Measurements from ENCODE around the gene AHI1. TPM values are rescaled to one million over a fixed set of nuclear protein-coding genes. Genes with fewer than 3 reads are reported as not detected.
"Not testable (repeated sequence)": the region's sequence is repeated elsewhere in the genome, so short reads cannot be mapped to it uniquely, and the experiment has no call there.

AHI1 gene
- total RNA-seq, 1 experiment from 2014 or later: 11.3 TPM

DNA sequence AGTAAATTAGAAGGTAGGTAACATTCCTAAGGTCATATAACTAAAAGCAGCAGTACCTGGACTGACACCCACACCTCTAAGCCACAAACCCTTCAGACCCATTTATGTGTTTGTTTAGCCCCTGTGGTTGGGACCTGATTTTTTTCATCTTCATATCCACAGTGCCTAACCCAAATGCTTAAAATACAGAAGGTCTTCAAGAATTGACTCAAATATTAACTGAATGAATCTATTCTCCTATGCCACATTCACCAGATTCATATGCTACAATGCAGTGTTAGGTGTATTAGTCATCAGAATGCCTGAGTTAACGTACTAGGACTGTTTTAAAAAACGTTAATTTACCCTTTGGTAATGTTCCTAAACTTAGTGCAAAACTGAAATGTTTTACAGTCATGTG, 124.8 kb downstream of the AHI1 start:
- TF ChIP-seq, protein P1, sequence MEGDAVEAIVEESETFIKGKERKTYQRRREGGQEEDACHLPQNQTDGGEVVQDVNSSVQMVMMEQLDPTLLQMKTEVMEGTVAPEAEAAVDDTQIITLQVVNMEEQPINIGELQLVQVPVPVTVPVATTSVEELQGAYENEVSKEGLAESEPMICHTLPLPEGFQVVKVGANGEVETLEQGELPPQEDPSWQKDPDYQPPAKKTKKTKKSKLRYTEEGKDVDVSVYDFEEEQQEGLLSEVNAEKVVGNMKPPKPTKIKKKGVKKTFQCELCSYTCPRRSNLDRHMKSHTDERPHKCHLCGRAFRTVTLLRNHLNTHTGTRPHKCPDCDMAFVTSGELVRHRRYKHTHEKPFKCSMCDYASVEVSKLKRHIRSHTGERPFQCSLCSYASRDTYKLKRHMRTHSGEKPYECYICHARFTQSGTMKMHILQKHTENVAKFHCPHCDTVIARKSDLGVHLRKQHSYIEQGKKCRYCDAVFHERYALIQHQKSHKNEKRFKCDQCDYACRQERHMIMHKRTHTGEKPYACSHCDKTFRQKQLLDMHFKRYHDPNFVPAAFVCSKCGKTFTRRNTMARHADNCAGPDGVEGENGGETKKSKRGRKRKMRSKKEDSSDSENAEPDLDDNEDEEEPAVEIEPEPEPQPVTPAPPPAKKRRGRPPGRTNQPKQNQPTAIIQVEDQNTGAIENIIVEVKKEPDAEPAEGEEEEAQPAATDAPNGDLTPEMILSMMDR (IDR thresholded peaks at IDR 0.05; ENCODE audit: insufficient read depth in 1 of 2, low read depth in 1 of 2, low read length in 1 of 2, severe bottlenecking in 1 of 2, unreplicated experiment in 1 of 2): no peak
- Mint-ChIP-seq H3K36me3 (ENCODE audit: insufficient read depth, unreplicated experiment) (peaks cover 6% of the 10 kb centered on the region), H3K27ac (ENCODE audit: unreplicated experiment) (no peak overlapping the region), H3K27me3 (ENCODE audit: insufficient read depth, unreplicated experiment) (no peaks in the 10 kb centered on the region), H3K4me1 (ENCODE audit: low read depth, unreplicated experiment) (peaks cover 13% of the 10 kb centered on the region), H3K4me3 (ENCODE audit: unreplicated experiment) (no peak overlapping the region), H3K9me3 (ENCODE audit: unreplicated experiment) (peaks cover 15% of the 10 kb centered on the region)
- Histone ChIP-seq H3K4me1 (peaks cover 4% of the 10 kb centered on the region; the same call in 1 of the 2 replicates), H3K36me3 (ENCODE audit: control insufficient read depth, insufficient read depth, low read length) (no peaks in the 10 kb centered on the region), H3K4me3 (ENCODE audit: low read depth, low read length) (no peak overlapping the region), H3K9me3 (no peaks in the 10 kb centered on the region), H3K27me3 (replicated peaks; ENCODE audit: control insufficient read depth, insufficient read depth, low read length) (no peaks in the 10 kb centered on the region)
- ChIA-PET CTCF (no interaction called here), POLR2A (no interaction called here)
- no peak for DNase-seq
- no TSS peak for BruUV-seq (replicated peaks)
- intact Hi-C loops (cut with micrococcal nuclease; ENCODE audit: unreplicated experiment): no loop called here

DNA sequence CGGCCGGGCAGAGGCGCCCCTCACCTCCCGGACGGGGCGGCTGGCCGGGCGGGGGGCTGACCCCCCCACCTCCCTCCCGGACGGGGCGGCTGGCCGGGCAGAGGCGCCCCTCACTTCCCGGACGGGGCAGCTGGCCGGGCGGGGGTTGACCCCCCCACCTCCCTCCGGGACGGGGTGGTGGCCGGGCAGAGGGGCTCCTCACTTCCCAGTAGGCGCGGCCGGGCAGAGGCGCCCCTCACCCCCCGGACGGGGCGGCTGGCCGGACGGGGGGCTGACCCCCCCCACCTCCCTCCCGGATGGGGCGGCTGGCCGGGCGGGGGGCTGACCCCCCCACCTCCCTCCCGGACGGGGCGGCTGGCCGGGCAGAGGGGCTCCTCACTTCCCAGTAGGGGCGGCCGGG, 133.9 kb downstream of the AHI1 start:
- H3K36me3 ChIP-seq (ENCODE audit: control insufficient read depth, insufficient read depth, low read length); H3K4me1 ChIP-seq; H3K4me3 ChIP-seq (ENCODE audit: low read depth, low read length); POLR2A ChIA-PET; BruUV-seq (replicated peaks); H3K27me3 ChIP-seq (replicated peaks; ENCODE audit: control insufficient read depth, insufficient read depth, low read length); H3K9me3 ChIP-seq; DNase-seq; intact Hi-C loops (cut with micrococcal nuclease; ENCODE audit: unreplicated experiment); CTCF ChIA-PET; H3K4me1 Mint-ChIP-seq (ENCODE audit: low read depth, unreplicated experiment); H3K27ac Mint-ChIP-seq (ENCODE audit: unreplicated experiment); H3K4me3 Mint-ChIP-seq (ENCODE audit: unreplicated experiment); H3K27me3 Mint-ChIP-seq (ENCODE audit: insufficient read depth, unreplicated experiment): not testable (repeated sequence)
- H3K9me3 Mint-ChIP-seq (ENCODE audit: unreplicated experiment): peaks cover 32% of the 10 kb centered on the region
- H3K36me3 Mint-ChIP-seq (ENCODE audit: insufficient read depth, unreplicated experiment): peaks cover 19% of the 10 kb centered on the region

DNA sequence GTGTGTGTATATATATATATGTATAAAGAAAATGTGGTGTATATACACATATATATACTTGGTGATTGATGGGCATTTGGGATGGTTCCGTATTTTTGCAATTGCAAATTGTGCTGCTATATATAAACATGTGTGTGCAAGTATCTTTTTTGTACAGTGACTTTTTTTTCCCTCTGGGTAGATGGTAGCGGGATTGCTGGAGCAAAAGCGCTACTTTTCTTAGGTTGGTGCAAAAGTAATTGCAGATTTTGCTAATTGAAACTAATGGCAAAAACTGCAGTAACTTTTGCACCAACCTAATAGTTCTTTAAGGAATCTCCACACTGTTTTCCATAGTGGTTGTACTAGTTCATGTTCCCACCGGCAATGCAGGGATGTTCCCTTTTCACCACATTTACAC, 135.4 kb downstream of the AHI1 start:
- DNase-seq: no peak
- H3K9me3 Mint-ChIP-seq (ENCODE audit: unreplicated experiment): peaks cover 22% of the 10 kb centered on the region
- Histone ChIP-seq H3K4me3 (ENCODE audit: low read depth, low read length) (no peak overlapping the region), H3K9me3 (0 out of 2 replicates have a peak, but pooled peaks cover 2% of the 10 kb centered on the region), H3K27me3 (replicated peaks; ENCODE audit: control insufficient read depth, insufficient read depth, low read length) (no peaks in the 10 kb centered on the region), H3K4me1 (0 out of 2 replicates have a peak, but pooled peaks cover 6% of the 10 kb centered on the region), H3K36me3 (ENCODE audit: control insufficient read depth, insufficient read depth, low read length) (no peaks in the 10 kb centered on the region)
- peaks cover 9% of the 10 kb centered on the region for H3K36me3 Mint-ChIP-seq (ENCODE audit: insufficient read depth, unreplicated experiment)
- H3K27ac Mint-ChIP-seq (ENCODE audit: unreplicated experiment): no peak overlapping the region
- H3K4me1 Mint-ChIP-seq (ENCODE audit: low read depth, unreplicated experiment): no peaks in the 10 kb centered on the region
- TF ChIP-seq, protein P1 (IDR thresholded peaks at IDR 0.05; ENCODE audit: insufficient read depth in 1 of 2, low read depth in 1 of 2, low read length in 1 of 2, severe bottlenecking in 1 of 2, unreplicated experiment in 1 of 2): no peak
- no peak overlapping the region for H3K4me3 Mint-ChIP-seq (ENCODE audit: unreplicated experiment)
- BruUV-seq (replicated peaks): no TSS peak
- CTCF ChIA-PET: no interaction called here
- intact Hi-C loops (cut with micrococcal nuclease; ENCODE audit: unreplicated experiment): no loop called here
- no peaks in the 10 kb centered on the region for H3K27me3 Mint-ChIP-seq (ENCODE audit: insufficient read depth, unreplicated experiment)
- POLR2A ChIA-PET: no interaction called here

DNA sequence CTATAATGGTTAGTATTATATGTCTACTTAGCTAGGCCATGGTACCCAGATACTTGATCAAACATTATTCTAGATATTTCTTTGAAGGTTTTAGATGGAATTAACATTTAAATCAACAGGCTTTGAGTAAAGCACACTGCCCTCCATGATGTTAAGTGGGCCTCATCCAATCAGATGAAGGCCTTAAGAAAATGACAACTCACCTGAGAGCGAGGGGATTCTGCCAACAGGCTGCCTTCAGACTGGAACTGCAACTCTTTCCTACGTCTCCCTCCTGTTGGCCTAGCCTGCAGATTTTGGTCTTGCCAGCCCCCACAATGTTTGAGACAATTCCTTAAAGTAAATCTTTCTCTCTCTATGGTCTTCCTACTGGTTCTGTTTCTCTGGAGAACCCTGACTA, 137.3 kb downstream of the AHI1 start:
- DNase-seq: no peak
- Mint-ChIP-seq H3K4me1 (ENCODE audit: low read depth, unreplicated experiment) (no peaks in the 10 kb centered on the region), H3K27ac (ENCODE audit: unreplicated experiment) (no peak overlapping the region), H3K36me3 (ENCODE audit: insufficient read depth, unreplicated experiment) (peaks cover 7% of the 10 kb centered on the region), H3K4me3 (ENCODE audit: unreplicated experiment) (no peak overlapping the region), H3K27me3 (ENCODE audit: insufficient read depth, unreplicated experiment) (no peaks in the 10 kb centered on the region), H3K9me3 (ENCODE audit: unreplicated experiment) (peaks cover 8% of the 10 kb centered on the region)
- ChIA-PET POLR2A (no interaction called here), CTCF (no interaction called here)
- 0 out of 2 replicates have a peak, but pooled peaks cover 6% of the 10 kb centered on the region for H3K4me1 ChIP-seq
- H3K27me3 ChIP-seq (replicated peaks; ENCODE audit: control insufficient read depth, insufficient read depth, low read length): no peaks in the 10 kb centered on the region
- intact Hi-C loops (cut with micrococcal nuclease; ENCODE audit: unreplicated experiment): no loop called here
- no peak overlapping the region for H3K4me3 ChIP-seq (ENCODE audit: low read depth, low read length)
- H3K9me3 ChIP-seq: no peaks in the 10 kb centered on the region
- TF ChIP-seq, protein P1 (IDR thresholded peaks at IDR 0.05; ENCODE audit: insufficient read depth in 1 of 2, low read depth in 1 of 2, low read length in 1 of 2, severe bottlenecking in 1 of 2, unreplicated experiment in 1 of 2): no peak
- BruUV-seq (replicated peaks): no TSS peak
- H3K36me3 ChIP-seq (ENCODE audit: control insufficient read depth, insufficient read depth, low read length): no peaks in the 10 kb centered on the region

Measured in Caco-2 (cell line).